Activated CD4-positive, alpha-beta T cell treated with anti-CD3 and anti-CD28 coated beads, Interleukin-2, amount 50 U/mL, for 16 hours (primary cell): ENCODE data around the gene TDRD7.
A peak's percentile ranks its signal among the peaks of the same experiment; 100 is the strongest.

ENCODE experiments used
- DNase-seq: peaks from one replicate; pipeline ENCODE4 v3.0.0-alpha.2; 2020

TDRD7 gene, protein sequence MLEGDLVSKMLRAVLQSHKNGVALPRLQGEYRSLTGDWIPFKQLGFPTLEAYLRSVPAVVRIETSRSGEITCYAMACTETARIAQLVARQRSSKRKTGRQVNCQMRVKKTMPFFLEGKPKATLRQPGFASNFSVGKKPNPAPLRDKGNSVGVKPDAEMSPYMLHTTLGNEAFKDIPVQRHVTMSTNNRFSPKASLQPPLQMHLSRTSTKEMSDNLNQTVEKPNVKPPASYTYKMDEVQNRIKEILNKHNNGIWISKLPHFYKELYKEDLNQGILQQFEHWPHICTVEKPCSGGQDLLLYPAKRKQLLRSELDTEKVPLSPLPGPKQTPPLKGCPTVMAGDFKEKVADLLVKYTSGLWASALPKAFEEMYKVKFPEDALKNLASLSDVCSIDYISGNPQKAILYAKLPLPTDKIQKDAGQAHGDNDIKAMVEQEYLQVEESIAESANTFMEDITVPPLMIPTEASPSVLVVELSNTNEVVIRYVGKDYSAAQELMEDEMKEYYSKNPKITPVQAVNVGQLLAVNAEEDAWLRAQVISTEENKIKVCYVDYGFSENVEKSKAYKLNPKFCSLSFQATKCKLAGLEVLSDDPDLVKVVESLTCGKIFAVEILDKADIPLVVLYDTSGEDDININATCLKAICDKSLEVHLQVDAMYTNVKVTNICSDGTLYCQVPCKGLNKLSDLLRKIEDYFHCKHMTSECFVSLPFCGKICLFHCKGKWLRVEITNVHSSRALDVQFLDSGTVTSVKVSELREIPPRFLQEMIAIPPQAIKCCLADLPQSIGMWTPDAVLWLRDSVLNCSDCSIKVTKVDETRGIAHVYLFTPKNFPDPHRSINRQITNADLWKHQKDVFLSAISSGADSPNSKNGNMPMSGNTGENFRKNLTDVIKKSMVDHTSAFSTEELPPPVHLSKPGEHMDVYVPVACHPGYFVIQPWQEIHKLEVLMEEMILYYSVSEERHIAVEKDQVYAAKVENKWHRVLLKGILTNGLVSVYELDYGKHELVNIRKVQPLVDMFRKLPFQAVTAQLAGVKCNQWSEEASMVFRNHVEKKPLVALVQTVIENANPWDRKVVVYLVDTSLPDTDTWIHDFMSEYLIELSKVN

DNA sequence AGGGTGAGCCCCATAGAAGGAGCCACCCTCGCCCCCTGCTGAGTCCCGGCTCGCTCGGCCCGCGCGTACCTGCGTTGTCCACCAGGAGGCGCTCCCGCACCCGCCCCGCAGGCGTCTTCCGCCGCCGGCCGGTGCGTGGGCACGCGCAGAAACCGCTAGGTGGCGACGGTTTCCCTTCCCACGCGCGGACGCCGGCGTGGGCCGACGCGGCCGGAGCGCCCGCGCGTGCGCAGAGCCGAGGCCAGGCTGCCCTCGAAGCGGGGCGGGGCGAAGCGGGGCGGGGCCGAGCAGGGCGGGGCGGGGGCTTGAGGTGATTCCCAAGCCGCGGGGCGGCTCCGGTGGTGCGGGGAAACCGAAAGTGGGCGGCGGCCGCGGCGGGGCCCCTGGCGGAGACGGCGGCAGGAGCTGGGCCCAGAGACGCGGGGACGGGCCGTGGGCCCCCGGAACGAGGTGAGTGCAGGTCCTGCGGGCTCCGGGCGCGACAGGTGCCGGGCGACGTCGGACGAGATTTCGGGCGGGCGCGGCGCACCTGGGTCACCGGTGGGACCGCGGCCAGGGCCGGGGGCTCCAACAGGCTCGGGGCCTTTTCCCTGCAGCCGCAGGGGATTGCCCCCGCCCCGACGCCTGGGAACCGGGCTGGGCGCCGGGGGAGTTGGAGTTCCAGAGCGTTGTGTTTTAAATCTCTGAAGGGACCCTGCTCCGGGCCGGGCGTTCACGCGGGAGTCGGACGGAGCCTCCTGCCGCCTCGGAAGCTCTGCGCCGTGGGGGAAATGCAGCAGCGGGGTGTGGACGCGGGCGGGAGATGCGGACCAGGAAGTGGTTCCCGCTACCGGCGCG is at the start of gene TDRD7:
Gene TDRD7, plus strand, starts transcription at position 308 of the 837 bp plus-strand sequence. CDS start 16,370 bp downstream, outside the sequence.
- peak; percentile 77 for DNase-seq

DNA sequence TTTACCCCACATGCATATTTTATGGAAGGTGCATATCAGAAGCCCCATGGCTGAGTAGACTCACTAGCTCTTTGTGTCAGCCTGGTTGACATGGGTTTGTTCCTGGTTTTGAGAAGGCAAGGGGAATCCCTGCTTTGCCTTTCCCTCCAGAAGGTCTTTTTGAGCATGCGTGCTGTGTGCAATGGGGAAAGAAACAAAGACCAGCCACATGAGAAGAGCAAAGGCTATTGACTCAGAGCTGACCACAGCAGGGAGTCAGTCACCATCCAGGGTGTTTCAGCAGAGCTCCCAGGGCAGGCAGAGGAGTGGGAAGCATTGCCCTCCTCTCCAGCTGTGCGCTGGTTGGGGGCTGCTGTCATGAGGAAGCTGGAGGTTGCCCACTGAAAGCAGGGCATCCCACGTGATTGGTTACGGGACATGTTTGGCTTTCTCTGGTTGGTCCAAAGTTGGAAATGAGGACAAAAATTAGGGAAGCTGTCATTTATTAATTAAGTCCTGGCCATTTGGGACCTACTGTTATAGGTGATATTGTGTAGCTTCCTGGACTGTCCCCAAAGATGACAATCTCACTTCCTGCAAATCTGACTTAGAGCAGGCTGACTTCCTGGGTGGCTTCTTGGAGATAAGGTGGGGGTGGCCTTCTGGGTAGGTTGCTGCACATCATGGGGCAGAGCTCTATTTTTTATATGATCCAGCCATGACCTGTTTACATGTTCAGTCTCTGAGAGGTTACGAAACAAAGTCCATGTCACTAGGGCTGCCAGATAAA is 48.9 kb upstream of the TDRD7 start:
- no peak for DNase-seq

DNA sequence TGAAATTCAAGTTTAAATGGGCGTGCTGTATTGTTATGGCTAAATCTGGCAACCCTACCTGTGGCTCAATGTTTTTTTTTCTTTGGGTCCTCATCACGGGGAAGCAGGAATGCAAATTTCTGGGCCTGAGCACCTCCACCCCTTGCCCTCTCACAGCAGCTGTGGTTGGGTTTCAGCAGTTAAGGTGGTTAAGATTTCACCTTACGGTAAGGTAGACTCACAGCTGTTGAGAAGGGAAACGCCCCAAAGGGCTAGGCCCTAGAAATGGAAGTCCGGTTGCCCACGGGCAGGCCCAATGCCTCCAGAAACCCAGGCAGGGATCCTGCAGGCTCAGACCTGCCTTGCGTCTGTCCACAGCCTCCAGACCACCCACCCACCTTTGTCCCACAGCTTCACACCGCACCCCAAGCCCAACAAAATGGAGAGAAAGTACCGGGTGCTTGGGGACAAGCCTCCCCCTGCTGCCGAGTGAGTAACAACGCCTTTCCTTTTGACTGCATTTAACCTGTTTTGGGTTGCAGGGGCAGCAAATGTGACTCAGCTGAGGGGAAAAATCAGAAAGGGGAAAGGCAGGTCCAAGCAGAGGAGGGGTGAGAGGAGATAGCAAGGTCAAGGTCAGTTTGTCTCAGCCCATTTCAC is 48.1 kb upstream of the TDRD7 start:
- DNase-seq, result no peak

DNA sequence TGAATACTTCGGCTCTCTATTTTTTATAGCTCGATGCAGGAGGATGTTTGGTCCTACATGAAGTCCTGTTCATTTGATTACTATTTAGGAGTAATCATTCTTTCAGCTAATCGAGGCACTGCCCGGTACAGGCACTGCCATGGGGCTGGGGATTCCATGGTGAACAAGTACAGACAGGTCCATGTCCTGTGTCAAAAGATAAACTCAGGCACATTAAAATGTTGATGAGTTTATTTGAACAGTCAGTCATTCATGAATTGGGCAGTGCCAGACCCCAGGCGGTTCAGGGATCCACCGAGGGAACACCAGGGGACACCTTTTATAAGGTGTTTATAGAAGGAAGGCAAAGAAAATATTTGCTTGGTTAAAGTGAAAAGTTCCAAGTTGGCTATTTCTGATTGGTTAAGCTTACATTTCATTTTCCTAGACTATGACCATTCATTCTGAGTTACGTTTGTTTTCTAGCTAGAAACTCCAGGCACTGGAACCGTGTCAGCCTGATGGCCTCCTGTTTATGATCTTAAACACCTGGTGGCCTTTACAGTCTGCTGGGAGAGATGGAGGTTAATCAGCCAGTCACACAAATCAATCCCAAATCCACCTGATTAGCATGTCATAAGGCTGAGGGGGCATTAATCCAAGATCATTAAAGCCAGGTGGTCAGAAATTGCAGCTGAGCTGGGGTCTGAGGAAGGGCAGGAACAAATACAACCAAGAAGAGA is 47.0 kb upstream of the TDRD7 start:
- DNase-seq, result no peak

DNA sequence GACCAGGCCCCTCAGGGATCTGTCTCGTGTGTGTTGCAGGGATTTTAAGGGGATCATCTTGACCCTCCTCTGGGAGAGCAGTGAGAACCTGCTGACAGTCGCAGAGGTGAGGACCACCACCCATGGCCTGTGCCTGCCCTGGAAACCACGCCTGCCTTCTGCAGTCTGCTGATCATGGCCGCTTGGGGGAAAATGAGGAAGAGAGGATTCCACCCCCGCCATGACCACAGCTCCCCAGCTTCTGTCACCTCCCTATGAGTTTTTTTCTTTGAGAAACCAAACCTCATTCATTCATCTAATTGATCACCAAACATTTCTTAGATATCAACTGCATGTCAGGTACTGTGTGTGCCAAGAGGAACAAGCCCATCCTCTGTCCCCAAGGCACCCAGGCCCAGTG is 46.3 kb upstream of the TDRD7 start:
- DNase-seq, result no peak

DNA sequence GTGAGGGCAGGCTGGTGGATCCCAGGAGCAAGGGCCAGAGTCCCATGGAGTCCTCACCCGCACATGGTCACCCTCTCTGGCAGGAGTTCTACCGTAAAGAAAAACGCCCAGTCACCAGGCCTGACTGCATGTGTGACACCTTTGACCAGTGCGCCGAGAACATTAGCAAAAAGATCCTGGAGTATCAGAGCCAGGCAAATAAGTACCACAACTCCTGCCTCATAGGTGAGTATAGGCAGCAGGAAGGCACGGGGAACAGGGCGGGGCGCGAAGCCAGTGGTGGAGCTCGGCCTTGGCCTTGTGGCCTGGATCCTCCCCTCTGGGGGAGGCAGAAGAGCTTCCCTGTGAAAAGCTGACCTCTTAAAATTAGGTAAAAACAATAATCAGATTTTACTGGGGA is 45.4 kb upstream of the TDRD7 start:
- no peak for DNase-seq

DNA sequence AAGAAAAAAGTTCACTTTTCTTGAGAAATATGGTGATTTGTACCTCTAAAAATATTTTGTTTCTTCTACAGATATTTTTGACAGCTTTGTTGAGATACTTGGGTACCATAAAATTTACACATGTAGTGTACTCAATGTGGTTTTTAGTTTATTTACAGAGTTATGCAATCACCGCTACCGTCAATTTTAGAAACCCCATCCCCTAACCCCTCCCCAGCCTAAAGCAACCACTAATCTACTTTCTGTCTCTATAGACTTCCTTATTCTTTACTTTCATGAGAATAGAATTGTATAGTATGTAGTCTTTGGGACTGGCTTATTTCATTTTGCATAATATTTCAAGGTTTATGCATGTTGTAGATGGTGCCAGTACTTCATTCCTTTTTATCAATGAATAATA is 45.0 kb upstream of the TDRD7 start:
- DNase-seq, result no peak

DNA sequence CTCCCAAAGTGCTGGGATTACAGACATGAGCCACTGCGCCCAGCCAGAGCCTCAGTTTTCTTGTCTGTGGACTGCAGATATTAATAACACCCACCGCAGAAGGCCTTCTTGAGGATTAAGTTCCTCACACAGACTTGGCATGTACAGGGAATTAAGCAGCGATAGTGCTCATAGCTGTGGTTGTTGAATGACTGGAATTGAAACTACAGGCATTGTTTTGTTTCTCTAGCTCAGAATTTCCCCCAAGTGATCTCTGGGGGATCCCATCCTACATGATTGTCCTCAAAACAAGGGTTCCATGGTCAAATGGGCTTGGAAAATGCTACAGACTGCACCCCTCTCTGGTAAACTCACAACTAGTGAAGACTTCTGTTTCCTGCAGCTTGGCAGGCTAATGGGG is 44.2 kb upstream of the TDRD7 start:
- DNase-seq, result peak; percentile 9

DNA sequence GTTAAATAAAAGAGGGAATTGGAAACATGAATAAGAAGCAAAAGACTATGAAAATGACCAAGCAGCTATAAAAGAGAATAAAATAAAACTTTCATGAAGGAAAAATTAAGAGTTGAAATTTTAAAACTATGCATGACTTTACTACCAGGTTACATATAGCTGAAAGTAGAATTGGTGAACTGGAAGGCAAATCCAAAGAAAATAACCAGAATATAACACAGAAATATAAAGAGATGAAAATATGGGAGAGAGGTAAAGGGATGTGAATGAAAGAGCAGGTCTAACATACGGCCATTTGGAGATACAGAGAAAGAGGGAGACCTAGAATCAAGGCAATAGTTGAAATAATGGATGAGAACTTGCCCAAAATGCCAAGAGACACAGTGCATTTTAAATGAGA is 42.9 kb upstream of the TDRD7 start:
- no peak for DNase-seq

DNA sequence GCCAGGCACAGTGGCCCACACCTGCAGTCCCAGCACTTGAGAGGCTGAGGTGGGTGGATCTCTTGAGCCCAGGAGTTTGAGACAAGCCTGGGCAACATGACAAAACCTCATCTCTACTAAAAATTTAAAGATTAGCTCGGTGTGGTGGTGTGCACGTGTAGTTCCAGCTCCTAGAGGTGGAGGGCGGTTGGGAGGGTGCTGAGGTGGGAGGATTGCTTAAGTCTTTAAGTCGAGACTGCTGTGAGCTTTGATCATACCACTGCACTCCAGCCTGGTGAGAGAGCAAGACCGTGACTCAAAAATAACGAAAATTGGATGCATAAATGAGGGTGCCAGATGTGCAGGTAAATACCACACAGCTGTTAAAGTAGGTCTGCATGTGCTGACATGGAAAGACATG is 39.3 kb upstream of the TDRD7 start:
- DNase-seq, result no peak

DNA sequence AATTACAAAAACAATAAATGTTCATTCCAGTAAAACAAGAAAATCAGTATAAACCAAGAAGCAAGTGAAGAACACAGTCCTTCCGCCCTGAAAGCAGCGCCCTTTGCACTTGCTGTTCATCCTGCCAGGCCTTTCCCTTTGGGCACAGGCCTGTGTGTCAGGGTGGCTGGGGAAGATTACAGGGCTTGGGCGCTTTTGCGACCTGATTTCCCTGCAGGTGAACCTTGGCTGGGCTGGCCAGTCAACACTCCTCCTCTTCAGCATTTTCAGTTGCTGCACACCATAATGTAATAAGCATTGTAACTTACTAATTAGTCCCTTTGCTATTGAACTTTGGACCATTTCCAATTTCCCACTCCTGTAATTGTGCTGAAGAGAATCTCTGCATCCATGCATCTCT is 38.6 kb upstream of the TDRD7 start:
- no peak for DNase-seq

DNA sequence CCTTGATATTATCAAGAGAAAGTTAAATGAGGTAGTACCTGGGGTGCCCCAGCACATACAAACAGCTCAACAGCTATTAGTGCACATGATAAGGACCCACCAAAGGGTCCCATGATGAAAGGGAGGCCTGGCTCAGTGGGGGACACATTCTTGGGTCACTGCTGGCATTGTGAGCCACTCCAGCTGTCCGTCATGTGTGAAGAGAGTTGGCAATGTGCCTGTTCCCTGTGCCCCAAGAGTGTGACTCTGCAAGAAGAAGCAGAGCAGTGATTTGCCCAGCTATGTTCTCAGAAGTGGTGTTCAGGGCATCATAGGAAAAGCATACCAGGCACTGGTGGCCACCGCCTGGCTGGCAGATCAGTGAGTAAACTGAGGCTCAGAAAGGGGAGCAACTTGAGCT is 37.1 kb upstream of the TDRD7 start:
- DNase-seq, result no peak

DNA sequence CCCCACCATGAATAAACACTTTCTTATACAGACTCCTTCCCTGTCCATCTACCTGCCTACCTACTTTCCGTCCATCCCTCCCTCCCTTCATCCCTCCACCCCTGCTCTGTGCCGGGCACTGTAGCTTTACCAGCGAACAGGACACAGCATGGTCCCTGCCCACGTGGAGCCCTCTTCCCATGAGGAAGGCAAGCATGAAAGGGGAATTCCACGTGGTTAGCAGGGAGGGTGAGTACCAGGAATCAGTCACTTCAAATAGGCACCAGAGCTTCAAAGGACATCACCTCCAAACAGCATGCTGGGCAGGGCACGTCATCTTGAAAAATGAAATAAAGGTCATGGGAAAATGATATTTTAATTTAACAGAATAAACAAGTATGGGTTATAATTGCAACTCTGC is 35.0 kb upstream of the TDRD7 start:
- no peak for DNase-seq

DNA sequence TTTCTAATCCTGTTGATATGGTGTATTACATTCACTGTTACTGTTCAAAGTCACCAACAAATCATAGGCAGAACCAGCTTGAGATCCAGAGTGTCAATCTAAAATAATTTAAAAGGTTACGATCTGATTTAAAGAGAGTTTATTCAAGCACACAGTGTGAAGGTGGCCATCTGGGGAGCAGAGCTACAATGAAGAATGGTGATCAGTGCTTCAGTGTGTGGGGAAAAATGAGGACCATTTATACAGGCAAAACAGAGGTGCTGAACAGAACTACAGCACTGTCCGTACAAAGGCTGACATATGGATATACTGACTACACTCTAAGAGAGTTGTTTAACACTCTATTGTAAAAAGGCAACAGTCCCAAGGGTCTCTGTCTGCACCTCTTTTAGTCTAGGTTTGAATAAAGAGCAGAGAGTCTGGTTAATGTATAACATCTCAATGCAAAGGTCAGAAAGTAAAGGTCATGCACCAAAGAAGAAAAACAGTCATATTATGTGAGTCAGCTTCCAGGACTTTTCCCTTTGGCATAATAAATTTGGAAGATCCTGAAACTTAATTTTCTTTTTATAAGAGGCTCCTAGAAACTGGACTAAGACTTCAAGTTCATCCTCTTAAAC is 29.7 kb upstream of the TDRD7 start:
- DNase-seq, result no peak

DNA sequence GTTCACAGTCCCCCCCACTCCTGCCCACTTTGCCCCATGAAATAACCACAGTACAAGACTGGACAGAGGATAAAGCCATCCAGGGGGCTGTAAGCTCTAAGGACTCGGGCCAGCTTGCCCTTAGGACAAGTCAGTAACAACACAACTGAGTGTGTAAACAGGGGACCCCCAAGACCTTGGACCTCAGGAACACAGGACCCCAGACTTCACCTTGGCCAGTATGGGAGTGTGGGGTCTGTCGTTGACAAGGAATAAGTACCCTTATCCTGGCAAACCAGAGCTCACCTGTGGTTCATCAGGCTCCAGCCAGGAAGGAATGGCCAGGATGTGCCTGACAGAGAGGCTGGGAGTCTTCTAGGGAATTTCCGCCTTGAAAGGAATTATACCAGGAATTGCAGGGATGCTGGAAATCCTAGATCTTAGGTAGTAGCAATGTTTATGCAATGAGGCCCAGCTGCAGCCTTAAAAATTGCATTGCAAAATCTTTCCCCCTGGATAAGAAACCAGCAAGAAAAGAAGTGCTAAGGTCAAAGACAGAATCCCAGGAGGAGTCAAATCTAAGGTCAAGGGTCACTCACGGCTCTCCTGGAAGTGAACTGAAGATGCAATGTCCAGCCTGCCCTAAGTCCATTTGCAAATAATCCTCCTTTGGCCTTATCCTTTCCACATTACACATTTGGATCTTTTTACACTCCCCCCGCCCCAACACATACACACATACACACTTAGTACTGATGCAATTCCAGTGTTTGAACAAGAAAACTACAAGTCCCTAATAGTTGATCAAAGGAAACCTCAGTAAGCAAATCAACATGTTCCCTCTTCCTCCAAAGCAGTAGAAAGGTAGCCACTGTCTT is 27.3 kb upstream of the TDRD7 start:
- no peak for DNase-seq

DNA sequence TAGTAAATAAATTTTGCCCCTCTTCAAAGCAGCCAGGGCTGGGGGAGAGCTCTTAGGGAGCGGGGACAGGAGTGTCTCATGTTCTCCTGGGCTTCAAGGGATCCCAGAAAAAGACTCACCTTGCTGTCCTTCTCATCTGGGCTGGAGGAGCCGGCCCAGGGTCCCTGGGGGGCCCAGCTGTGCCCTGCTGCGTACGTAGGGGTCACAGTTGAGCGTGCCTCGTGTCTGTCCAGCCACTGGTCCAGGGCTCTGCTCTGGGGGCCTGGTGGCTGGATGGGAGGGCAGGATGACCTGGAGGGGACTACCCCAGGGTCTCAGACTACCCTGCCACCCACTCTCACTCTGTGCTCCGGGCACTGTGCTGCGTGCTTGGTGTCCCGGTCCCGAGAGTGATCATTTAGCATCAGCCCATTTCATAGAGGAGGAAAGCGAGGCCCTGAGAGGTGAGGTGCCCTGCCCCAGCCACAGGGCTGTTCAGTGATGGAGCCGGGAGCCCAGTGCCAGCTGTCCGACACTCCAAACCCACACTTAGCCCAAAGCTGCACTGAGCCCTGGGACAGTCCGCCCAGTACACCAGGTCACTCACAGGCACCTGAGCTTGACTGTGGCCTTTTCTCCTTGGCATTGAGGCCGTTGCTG is 26.2 kb upstream of the TDRD7 start:
- DNase-seq, result no peak

DNA sequence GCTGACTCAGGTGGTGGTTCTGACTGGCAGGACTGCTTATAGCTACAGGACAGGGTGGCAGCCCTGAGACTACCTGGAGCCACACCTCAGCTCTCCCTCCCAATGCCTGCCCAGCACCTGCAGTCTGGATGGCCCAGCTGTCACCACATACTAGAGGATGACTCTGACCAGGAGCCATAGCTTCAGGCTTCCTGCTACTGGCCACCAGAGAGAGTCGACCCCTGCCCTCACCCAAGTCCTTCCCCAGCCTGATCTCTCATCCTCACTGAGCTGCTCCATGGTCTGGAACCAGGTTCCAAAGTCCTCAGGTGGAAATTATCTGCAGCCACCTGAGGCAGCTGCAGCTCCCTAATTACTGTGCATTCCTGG is 25.6 kb upstream of the TDRD7 start:
- DNase-seq, result no peak

DNA sequence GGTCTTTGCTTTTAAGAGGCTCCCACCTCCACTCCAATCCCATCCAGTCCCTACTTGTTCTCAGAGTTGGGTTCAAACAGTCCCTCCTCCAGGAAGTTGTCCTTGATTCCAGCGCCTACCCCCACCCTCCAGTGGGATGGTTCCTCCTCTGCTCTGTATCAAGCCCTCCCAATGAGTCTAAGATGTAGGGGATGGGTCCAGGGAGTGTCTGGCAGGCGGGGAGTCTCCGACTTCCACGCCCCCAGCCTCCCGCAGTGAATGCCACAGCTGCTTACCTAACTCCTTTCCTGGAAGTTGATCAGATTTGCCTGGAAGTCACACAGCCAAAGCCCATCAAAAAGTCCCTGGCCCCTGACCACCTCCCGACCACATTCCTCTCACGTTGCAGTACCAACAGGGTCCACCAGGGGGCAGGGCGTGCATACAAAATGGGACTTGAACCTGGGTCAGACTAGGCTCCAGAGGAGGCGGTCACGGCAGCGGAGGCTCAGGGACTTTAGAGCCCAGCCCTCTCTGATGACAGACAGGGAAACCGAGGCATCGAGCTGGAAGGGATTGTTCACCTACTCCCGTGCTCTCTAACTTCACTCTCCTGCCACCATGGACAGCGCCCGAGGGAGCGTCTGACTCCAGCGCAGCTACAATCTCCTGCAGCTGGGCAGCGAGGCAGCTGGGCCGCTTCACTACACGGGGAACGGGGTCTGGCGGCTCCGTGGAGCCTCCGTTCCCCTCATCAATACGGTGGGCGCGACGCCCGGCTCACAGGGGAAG is 25.0 kb upstream of the TDRD7 start:
- peak; percentile 81 for DNase-seq
